HepG2 (cell line): ENCODE results near the gene DVL3. TPM values are rescaled to one million over a fixed set of nuclear protein-coding genes. Genes with fewer than 3 reads are reported as not detected.

ENCODE experiments used
- ATF5 ChIP-seq: sonication (generic); formaldehyde crosslinking; IDR thresholded peaks from 2 replicates; pipeline ENCODE4 v1.4.0; 2020; ENCODE audit warnings: mild to moderate bottlenecking, low read depth, missing genetic modification reagents
- CEBPB ChIP-seq: IDR thresholded peaks from 2 replicates; pipeline ENCODE4 v1.6.1; 2011; ENCODE audit warnings: low read depth, low read length, improper control_type of control experiment, borderline replicate concordance
- GABPB1 ChIP-seq: IDR thresholded peaks from 2 replicates; pipeline ENCODE4 v1.6.1; 2016; ENCODE audit warnings: mild to moderate bottlenecking, missing genetic modification reagents, moderate library complexity, missing compliant biosample characterization
- GATAD1 ChIP-seq: IDR thresholded peaks from 2 replicates; pipeline ENCODE4 v1.6.1; 2016; ENCODE audit warnings: missing genetic modification reagents, missing compliant biosample characterization
- HNRNPL ChIP-seq: fragments of 200-400 bp; formaldehyde crosslinking; IDR thresholded peaks from 2 replicates; pipeline ENCODE4 v1.6.1; 2017; ENCODE audit warnings: mild to moderate bottlenecking, low read depth, low read length
- MIXL1 ChIP-seq: IDR thresholded peaks from 2 replicates; pipeline ENCODE4 v1.6.1; 2016
- NR2F1 ChIP-seq, 2 experiments: fragments of 450-650 bp in 1 of 2; formaldehyde crosslinking in 1 of 2; IDR thresholded peaks; 2 replicates each; pipeline versions ENCODE4 v1.5.0 to v1.6.1; 2016 to 2020; ENCODE audit warnings: mild to moderate bottlenecking in 1 of 2, missing compliant biosample characterization in 1 of 2, missing genetic modification reagents in 1 of 2, moderate library complexity in 1 of 2
- PCBP1 ChIP-seq: fragments of 200-400 bp; formaldehyde crosslinking; IDR thresholded peaks from 2 replicates; pipeline ENCODE4 v1.6.1; 2017; ENCODE audit warnings: mild to moderate bottlenecking, low read depth, low read length, borderline replicate concordance
- PRPF4 ChIP-seq: fragments of 200-400 bp; formaldehyde crosslinking; IDR thresholded peaks from 2 replicates; pipeline ENCODE4 v1.6.1; 2016; ENCODE audit warnings: low read length, low read depth; ENCODE audit not compliant: poor library complexity, severe bottlenecking
- RNF219 ChIP-seq: sonication (generic); formaldehyde crosslinking; IDR thresholded peaks from 2 replicates; pipeline ENCODE4 v1.5.0; 2020; ENCODE audit warnings: mild to moderate bottlenecking, missing genetic modification reagents
- SP1 ChIP-seq, 2 experiments: fragments of 450-650 bp in 1 of 2; sonication (generic) in 1 of 2; formaldehyde crosslinking in 1 of 2; IDR thresholded peaks; 2 replicates each; pipeline versions ENCODE4 v1.4.0 to v1.6.1; 2016 to 2020; ENCODE audit warnings: missing genetic modification reagents in 1 of 2
- SP2 ChIP-seq: sonication (generic); formaldehyde crosslinking; IDR thresholded peaks from 2 replicates; pipeline ENCODE4 v1.5.1; 2020; ENCODE audit warnings: mild to moderate bottlenecking, missing genetic modification reagents
- THAP9 ChIP-seq: sonication (generic); formaldehyde crosslinking; IDR thresholded peaks from 2 replicates; pipeline ENCODE4; 2020; ENCODE audit warnings: missing genetic modification reagents, mild to moderate bottlenecking, borderline replicate concordance
- TMF1 ChIP-seq: sonication (generic); formaldehyde crosslinking; IDR thresholded peaks from 2 replicates; pipeline ENCODE4 v1.8.1; 2022; ENCODE audit warnings: low read depth, missing genetic modification reagents
- ZBTB44 ChIP-seq: sonication (generic); formaldehyde crosslinking; IDR thresholded peaks from 2 replicates; pipeline ENCODE4 v1.4.0; 2020; ENCODE audit warnings: missing genetic modification reagents
- ZNF275 ChIP-seq: sonication (generic); formaldehyde crosslinking; IDR thresholded peaks from 2 replicates; pipeline ENCODE4 v1.8.0; 2022; ENCODE audit warnings: missing genetic modification reagents, mild to moderate bottlenecking, inconsistent platforms, borderline replicate concordance
- ZNF30 ChIP-seq: sonication (generic); formaldehyde crosslinking; IDR thresholded peaks from 2 replicates; pipeline ENCODE4 v1.5.0; 2020; ENCODE audit warnings: mild to moderate bottlenecking, missing genetic modification reagents
- ZNF501 ChIP-seq: sonication (generic); formaldehyde crosslinking; IDR thresholded peaks from 2 replicates; pipeline ENCODE4 v1.5.1; 2020; ENCODE audit warnings: mild to moderate bottlenecking, moderate library complexity, missing genetic modification reagents
- ZNF563 ChIP-seq: sonication (generic); formaldehyde crosslinking; IDR thresholded peaks from 2 replicates; pipeline ENCODE4 v1.8.0; 2022; ENCODE audit warnings: mild to moderate bottlenecking, moderate library complexity, missing genetic modification reagents
- ZNF777 ChIP-seq: sonication (generic); formaldehyde crosslinking; IDR thresholded peaks from 2 replicates; pipeline ENCODE4 v1.4.0; 2020; ENCODE audit warnings: missing genetic modification reagents
- polyA plus RNA-seq, 8 experiments: library from polyadenylated mRNA; depleted of rRNA in 3 of 8; stranded (reverse) in 7 of 8; unstranded in 1 of 8; fragments of >200 nt; fragmentation: Illumina TruSeq in 4 of 8; extraction: Trizol in 4 of 8; gene quantifications; 2 replicates each; pipeline versions ENCODE4 v1.2.1 to v1.2.3, GENCODE V29; 2011 to 2016; ENCODE audit warnings: low read depth in 4 of 8, missing spikeins in 1 of 8, mixed read lengths in 1 of 8; ENCODE audit not compliant: insufficient read depth in 1 of 8
- total RNA-seq, 5 experiments: library from RNA; depleted of rRNA; stranded (reverse); fragments of >200 nt; fragmentation: Illumina TruSeq; extraction: Trizol; gene quantifications; 2 replicates each; pipeline ENCODE4 v1.2.3, GENCODE V29; 2016; ENCODE audit warnings: low read depth in 1 of 5

Gene DVL3
- total and polyA plus RNA-seq, 2 of the 13 experiments (the other 11 are each of a cell fraction or from before 2014, with no cell fraction given) = 29.0 to 36.1 TPM

- TF ChIP-seq ZBTB44 (CRISPR knock-in tag) (0 out of 2 replicates have a peak, but pooled peaks have one; percentile 52), ZNF501 (peak; percentile 95), RNF219 (CRISPR knock-in tag) (no peak), SP2 (CRISPR knock-in tag) (no peak), ZNF30 (CRISPR knock-in tag) (0 out of 2 replicates have a peak, but pooled peaks have one; percentile 45), ZNF563 (CRISPR knock-in tag) (peak; percentile 72; the same call in 1 of the 2 replicates), GATAD1 (CRISPR knock-in tag) (peak; percentile 97), ZNF275 (CRISPR knock-in tag) (peak; percentile 82; the same call in 1 of the 2 replicates), SP1 (IDR thresholded peaks at IDR 0.05) (no peak), SP1 (CRISPR knock-in tag; IDR thresholded peaks at IDR 0.05) (no peak), TMF1 (no peak), PCBP1 (0 out of 2 replicates have a peak, but pooled peaks have one; percentile 67), ZNF777 (0 out of 2 replicates have a peak, but pooled peaks have one; percentile 19), MIXL1 (peak; percentile 100), NR2F1 (CRISPR knock-in tag; IDR thresholded peaks at IDR 0.05) (no peak), GABPB1 (CRISPR knock-in tag) (peak; percentile 97), HNRNPL (peak; percentile 57; the same call in 1 of the 2 replicates), PRPF4 (no peak), THAP9 (peak; percentile 97), CEBPB (no peak), ATF5 (CRISPR knock-in tag) (no peak)
These were observed 19.8 kb upstream of the DVL3 start, which contains the start of gene EIF2B5 (continued) for GRCh38 chr3:184135149-184135910.
